HG02938 (cell line): Measurements from ENCODE around the gene PPAT.
"Not testable (repeated sequence)": the region's sequence is repeated elsewhere in the genome, so short reads cannot be mapped to it uniquely, and the experiment has no call there.

Experiments
- ATAC-seq: cut with Tn5 transposase; IDR thresholded peaks from one replicate; pipeline ENCODE4 v1.9.1; 2021; ENCODE audit warnings: mild to moderate bottlenecking, moderate library complexity; ENCODE audit not compliant: unreplicated experiment

PPAT gene

GRCh38 chr4:56387023-56388001 is 48.1 kb downstream of the PPAT start, which contains the start of gene AASDH:
Gene AASDH, minus strand, starts transcription at chr4:56387491. Its CDS starts 3,192 bp downstream, at chr4:56384299.
- peak; percentile 92 for ATAC-seq

- no peak for ATAC-seq
Measured at GRCh38 chr4:56386091-56386490, 49.3 kb downstream of the PPAT start.

GRCh38 chr4:56375458-56375857 is 60.0 kb downstream of the PPAT start:
- ATAC-seq = no peak

GRCh38 chr4:56374956-56375355 is 60.5 kb downstream of the PPAT start:
- ATAC-seq = no peak

DNA sequence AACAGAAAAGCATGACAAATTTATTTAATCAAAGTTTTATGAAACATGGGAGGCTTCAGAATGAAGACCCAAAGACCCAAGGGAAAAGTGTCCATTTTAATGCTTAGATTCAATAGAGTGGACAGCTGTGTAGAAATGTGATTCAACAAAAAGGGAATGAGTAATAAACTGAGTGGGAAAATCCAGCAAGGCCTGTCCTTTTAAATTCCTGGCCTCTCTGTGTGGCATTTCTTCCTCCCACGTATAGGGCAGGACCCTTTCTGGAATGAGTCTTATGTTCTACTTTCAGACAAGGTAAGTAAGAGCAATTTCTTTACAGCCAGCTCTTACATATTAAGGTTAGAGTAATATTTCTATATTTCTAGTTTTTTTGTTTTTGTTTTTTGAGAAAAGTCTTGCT is 62.6 kb downstream of the PPAT start:
- ATAC-seq = no peak

DNA sequence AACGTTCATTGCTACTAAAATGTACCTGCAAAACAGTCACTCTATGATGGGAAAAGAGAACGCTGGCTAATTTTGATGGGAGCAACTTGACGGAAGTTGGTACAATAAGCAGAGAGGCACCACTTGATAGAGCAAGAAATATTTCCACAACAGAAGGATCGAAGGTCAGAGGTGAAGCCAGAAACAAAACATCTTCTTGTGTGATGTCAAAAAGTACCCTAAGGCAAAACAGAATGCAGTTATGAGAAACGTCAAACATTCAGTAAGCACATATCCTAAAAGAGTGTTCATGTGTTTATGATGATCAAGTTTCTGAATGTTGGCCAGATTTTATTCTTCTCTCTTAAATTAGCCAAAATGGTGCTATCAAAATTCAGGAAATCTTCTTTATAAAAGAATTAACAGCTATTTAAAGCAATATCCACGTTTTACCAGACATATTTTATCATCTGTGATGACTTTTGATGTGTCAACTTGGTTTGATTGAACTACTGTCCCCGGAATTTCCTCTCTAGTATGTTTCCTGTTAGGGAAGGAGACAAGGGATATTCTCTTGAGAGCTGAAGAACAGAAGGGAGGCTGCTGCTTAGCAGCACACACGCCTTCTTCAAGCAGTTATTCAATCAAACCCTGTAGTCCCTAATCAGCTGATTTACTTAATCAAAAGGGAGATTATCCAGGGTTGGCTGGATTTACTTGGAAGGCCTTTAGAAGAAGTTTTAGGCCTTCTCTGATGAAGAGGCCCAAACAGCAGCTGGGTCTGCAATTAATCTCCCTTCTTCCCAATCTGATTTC is 63.8 kb downstream of the PPAT start:
- no peak for ATAC-seq

DNA sequence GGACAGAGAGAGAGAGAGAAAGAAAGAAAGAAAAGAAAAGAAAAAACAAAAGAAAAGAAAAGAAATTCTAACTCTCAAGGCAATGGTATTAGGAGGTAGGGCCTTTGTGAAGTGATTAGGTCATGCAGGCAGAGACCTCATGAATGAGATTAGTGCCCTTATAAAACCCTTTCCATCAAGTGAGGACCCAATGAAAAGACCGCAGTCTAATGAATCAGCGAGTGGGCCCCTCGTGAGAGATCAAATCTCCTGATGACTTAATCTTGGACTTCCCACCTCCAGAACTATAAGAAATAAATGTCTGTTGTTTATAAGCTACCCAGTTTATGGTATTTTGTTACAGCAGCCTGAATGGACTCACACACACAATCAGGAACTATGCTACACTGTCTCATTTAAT is 65.0 kb downstream of the PPAT start:
- ATAC-seq = no peak

GRCh38 chr4:56362981-56363380 is 72.4 kb downstream of the PPAT start:
- ATAC-seq = not testable (repeated sequence)

- no peak for ATAC-seq
Measured at GRCh38 chr4:56360071-56360470, 75.3 kb downstream of the PPAT start.

DNA sequence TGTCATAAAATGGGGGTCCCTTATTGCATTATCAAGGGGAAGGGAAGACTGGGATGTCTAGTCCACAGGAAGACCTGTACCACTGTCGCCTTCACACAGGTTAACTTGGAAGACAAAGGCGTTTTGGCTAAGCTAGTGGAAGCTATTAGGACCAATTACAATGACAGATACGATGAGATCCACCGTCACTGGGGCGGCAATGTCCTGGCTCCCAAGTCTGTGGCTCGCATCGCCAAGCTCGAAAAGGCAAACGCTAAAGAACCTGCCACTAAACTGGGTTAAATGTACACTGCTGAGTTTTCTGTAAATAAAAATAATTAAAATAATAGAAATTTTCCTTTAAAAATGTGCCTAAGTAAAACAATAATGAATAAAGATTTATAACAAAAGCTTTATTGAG is 78.8 kb downstream of the PPAT start:
- ATAC-seq = no peak

DNA sequence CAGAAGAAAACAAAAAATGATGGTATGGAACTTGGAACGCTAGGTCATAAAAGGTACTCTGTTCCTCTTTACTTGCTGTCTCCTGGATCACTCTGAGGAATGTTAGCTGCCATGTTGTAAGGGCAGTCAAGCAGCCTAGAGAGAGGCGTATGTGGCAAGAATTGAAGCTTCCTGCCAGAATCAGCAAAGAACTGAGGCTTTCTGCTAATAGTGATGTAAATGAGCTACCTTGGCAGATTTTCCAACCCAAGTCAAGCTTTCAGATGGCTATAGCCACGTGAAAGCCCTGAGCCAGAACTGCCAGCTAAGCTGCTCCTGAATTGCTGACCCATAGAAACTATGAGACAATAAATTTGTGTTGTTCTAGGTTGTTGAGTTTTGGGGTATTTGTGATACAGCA is 86.8 kb downstream of the PPAT start:
- no peak for ATAC-seq

DNA sequence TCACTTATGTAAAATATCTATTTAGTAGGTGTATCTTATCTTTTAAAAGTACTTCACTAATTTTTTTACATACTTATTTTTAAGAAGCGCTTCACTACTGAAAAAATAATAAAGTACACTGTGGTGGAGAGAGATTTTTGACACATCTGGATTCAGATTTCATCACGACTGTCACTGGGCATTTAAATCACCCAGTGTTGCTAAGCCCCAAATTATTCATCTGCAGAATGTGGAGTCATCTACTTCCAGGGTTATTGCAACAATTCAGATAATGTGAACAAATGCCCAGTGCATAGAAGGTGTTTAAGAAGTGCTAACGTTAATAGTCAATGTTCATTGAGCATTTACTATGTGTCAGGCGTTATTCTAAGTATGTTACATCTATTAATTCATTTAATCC is 90.0 kb downstream of the PPAT start:
- ATAC-seq = no peak
